Spleen (tissue), 11 donors: ENCODE results near the gene SMAD1. TPM values are rescaled to one million over a fixed set of nuclear protein-coding genes. Genes with fewer than 3 reads are reported as not detected.

Experiments
- DNase-seq: peaks from one replicate; pipeline ENCODE4 v3.0.0-alpha.2; 2020
- H3K27ac ChIP-seq, 8 donors: fragments of 200-600 bp; sonication (generic) in 7 of 8; 1 replicate in 4 of 8; 2 replicates in 4 of 8; pipeline versions ENCODE4 v1.5.0 to v1.8.0; 2016 to 2021; ENCODE audit warnings: inconsistent platforms in 4 of 8, mild to moderate bottlenecking in 4 of 8, moderate library complexity in 1 of 8
- H3K27me3 ChIP-seq, 7 donors: fragments of 200-600 bp; sonication (generic) in 6 of 7; replicated peaks in 1 of 7; 1 replicate in 4 of 7; 2 replicates in 3 of 7; pipeline versions ENCODE4 v1.5.0 to v1.8.0; 2016 to 2021; ENCODE audit warnings: inconsistent platforms in 3 of 7, mild to moderate bottlenecking in 1 of 7
- H3K36me3 ChIP-seq, 6 donors: fragments of 200-600 bp; sonication (generic) in 5 of 6; 1 replicate in 4 of 6; 2 replicates in 2 of 6; pipeline versions ENCODE4 v1.5.0 to v1.8.0; 2016 to 2021; ENCODE audit warnings: inconsistent platforms in 2 of 6
- H3K4me1 ChIP-seq, 6 donors: fragments of 200-600 bp; sonication (generic) in 5 of 6; 1 replicate in 3 of 6; 2 replicates in 3 of 6; pipeline versions ENCODE4 v1.5.0 to v1.8.0; 2016 to 2021; ENCODE audit warnings: inconsistent platforms in 3 of 6
- H3K4me3 ChIP-seq, 8 donors: fragments of 200-600 bp; sonication (generic) in 7 of 8; 1 replicate in 4 of 8; 2 replicates in 4 of 8; pipeline versions ENCODE4 v1.5.0 to v1.8.0; 2016 to 2021; ENCODE audit warnings: inconsistent platforms in 4 of 8, mild to moderate bottlenecking in 4 of 8, moderate library complexity in 2 of 8
- H3K9me3 ChIP-seq, 8 donors: fragments of 200-600 bp; sonication (generic) in 7 of 8; 1 replicate in 4 of 8; 2 replicates in 4 of 8; pipeline versions ENCODE4 v1.5.0 to v1.8.0; 2016 to 2021; ENCODE audit warnings: inconsistent platforms in 4 of 8
- POLR2A ChIP-seq, 3 donors: fragments of 450-650 bp; IDR thresholded peaks; one replicate each; pipeline ENCODE4 v1.5.1; 2017; ENCODE audit warnings: antibody characterized with exemption in 3 of 3, mild to moderate bottlenecking in 1 of 3
- POLR2AphosphoS5 ChIP-seq, 3 donors: sonication (generic); formaldehyde crosslinking; IDR thresholded peaks; one replicate each; pipeline ENCODE4 v1.5.1; 2017; ENCODE audit warnings: antibody characterized with exemption in 3 of 3
- WGBS, 5 donors: extraction: QIAGEN DNeasy Blood & Tissue Kit in 3 of 5; methylation state at CpG; one replicate each; pipeline versions ENCODE4 v1.1.5 to v1.1.7; 2013 to 2018; 5-methylcytosine and 5-hydroxymethylcytosine counted together
- intact Hi-C: fragments of 100-400 bp; cut with DNase I; formaldehyde crosslinking; loops from one replicate; pipeline ENCODE4 v1.15.0; 2023; ENCODE audit warnings: low total_unique reads
- polyA plus RNA-seq, 3 donors: library from polyadenylated mRNA; stranded (reverse); fragments of 200-250 nt; gene quantifications; one replicate each; pipeline ENCODE4 v1.2.1, GENCODE V29; 2013
- total RNA-seq, 7 donors: library from RNA; depleted of rRNA in 3 of 7; stranded (reverse); fragments of >200 nt in 3 of 7; fragmentation: NEBNext Ultra II Directional in 4 of 7; extraction: Animal tissue kit (Norgen Biotek cat#: 25700) in 4 of 7; gene quantifications; one replicate each; pipeline versions ENCODE4 v1.1.0 to v1.2.1, GENCODE V29; 2016 to 2021
- TF ChIP-seq, protein P1 (sequence below), 11 experiments: fragments of 200-600 bp in 7 of 11; fragments of 450-650 bp in 4 of 11; sonication (generic) in 4 of 11; IDR thresholded peaks in 8 of 11; conservative IDR thresholded peaks in 3 of 11; 1 replicate in 7 of 11; 2 replicates in 4 of 11; pipeline versions ENCODE4 v1.4.0 to v1.8.0; 2016 to 2021; ENCODE audit warnings: antibody characterized with exemption in 11 of 11, inconsistent platforms in 4 of 11, mild to moderate bottlenecking in 1 of 11
- donor health status: healthy with polysubstance abuse.
- donor health status: DM: no; HTN: no; CAD: no; lungs with moderate emphysema.
- donor health status: DM: no; HTN: no; CAD: no.
- donor health status: Bipolar disorder and iron deficiency.
- donor health status: healthy.
- donor health status: DM: no; HTN: no; CAD: no.
- donor health status: DM: yes; HTN: yes; CAD: no.

SMAD1 gene
- total and polyA plus RNA-seq, 10 donors, result 2.8 to 48.2 (median 28.7) TPM

DNA sequence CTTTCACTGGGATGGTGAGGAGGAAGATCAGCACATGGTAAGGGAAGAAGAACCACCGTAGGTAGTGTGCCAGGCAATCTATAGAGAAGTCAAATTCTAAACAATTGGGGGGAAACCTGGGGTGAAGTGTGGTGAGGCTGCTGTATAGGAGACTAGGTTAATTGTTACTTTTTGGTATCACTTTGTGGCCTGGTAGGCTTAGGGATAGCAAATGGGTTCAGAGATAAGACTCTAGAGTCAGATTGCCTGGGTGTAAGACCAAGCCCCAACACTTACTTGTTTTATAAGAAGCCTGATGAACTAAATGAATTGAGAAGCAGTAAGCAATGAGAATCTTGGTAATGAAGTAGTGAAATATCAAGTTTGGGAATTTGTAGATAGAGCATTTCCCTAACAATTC is 8.7 kb downstream of the SMAD1 start:
- Histone ChIP-seq H3K27me3 (peaks cover 0 to 41% (median 0%) of the 10 kb centered on the region in 7 donors), H3K4me1 (peaks cover 15 to 80% (median 31%) of the 10 kb centered on the region in 6 donors), H3K27ac (no peak overlapping the region), H3K9me3 (no peaks in the 10 kb centered on the region), H3K36me3 (no peaks in the 10 kb centered on the region), H3K4me3 (no peak overlapping the region)
- intact Hi-C loops, result no loop called here
- no peak for DNase-seq
- WGBS, 5 donors, result 56 to 85% (median 61%) methylated on average over 1 of the region's 1 CpG
- TF ChIP-seq POLR2A (IDR thresholded peaks at IDR 0.05), result no peak
- TF ChIP-seq, protein P1, sequence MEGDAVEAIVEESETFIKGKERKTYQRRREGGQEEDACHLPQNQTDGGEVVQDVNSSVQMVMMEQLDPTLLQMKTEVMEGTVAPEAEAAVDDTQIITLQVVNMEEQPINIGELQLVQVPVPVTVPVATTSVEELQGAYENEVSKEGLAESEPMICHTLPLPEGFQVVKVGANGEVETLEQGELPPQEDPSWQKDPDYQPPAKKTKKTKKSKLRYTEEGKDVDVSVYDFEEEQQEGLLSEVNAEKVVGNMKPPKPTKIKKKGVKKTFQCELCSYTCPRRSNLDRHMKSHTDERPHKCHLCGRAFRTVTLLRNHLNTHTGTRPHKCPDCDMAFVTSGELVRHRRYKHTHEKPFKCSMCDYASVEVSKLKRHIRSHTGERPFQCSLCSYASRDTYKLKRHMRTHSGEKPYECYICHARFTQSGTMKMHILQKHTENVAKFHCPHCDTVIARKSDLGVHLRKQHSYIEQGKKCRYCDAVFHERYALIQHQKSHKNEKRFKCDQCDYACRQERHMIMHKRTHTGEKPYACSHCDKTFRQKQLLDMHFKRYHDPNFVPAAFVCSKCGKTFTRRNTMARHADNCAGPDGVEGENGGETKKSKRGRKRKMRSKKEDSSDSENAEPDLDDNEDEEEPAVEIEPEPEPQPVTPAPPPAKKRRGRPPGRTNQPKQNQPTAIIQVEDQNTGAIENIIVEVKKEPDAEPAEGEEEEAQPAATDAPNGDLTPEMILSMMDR (IDR thresholded peaks at IDR 0.05 in 8 of 11, conservative IDR thresholded peaks at IDR 0.05 in 3 of 11), result no peak
- no peak for TF ChIP-seq POLR2AphosphoS5 (IDR thresholded peaks at IDR 0.05)

DNA sequence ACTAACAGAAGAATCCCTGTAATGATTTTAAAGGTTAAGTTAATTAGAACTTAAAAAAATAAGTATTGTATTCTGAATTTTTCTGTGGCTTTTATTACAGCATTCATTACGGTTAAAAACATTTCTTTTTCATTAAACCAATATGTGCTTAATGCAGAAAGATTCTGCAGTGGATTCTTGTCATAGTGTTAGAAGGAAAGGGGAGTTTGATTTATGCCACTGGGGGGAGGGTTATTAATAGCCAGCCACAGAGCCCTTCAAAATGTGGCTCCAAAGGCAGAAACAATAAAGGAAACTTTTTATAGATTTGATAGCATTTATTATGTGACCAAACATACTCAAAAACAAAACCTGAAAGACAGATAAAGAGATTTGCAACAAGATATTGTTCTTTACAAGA is 9.1 kb downstream of the SMAD1 start:
- H3K27me3 ChIP-seq, result peaks cover 0 to 36% (median 0%) of the 10 kb centered on the region in 7 donors
- DNase-seq, result no peak
- H3K27ac ChIP-seq, result no peak overlapping the region
- no peaks in the 10 kb centered on the region for H3K36me3 ChIP-seq
- 75 to 92% (median 83%) methylated on average over 1 of the region's 1 CpG for WGBS, 5 donors
- intact Hi-C loops, result no loop called here
- peaks cover 15 to 76% (median 29%) of the 10 kb centered on the region in 6 donors for H3K4me1 ChIP-seq
- no peak for TF ChIP-seq POLR2A (IDR thresholded peaks at IDR 0.05)
- TF ChIP-seq, protein P1 (IDR thresholded peaks at IDR 0.05 in 8 of 11, conservative IDR thresholded peaks at IDR 0.05 in 3 of 11), result no peak
- no peak for TF ChIP-seq POLR2AphosphoS5 (IDR thresholded peaks at IDR 0.05)
- no peaks in the 10 kb centered on the region for H3K9me3 ChIP-seq
- no peak overlapping the region for H3K4me3 ChIP-seq

DNA sequence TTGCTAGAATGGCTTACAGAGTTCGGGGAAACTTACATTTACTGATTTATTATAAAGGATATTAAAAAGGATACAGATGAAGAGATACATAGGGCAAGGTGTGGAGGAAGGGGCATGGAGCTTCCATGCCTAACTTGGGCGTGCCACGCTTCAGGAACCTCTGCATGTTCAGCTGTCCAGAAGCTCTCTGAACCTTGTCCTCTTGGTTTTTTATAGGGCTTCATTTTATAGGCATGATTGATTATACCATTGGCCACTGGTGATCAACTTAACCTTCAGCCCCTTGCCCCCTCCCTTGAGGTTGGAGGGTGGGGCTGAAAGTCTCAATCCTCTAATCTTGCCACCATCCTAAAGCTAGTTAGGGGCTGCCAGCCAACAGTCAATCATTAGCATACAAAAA is 10.7 kb downstream of the SMAD1 start:
- Histone ChIP-seq H3K36me3 (no peaks in the 10 kb centered on the region), H3K9me3 (no peaks in the 10 kb centered on the region), H3K27me3 (peaks cover 0 to 21% (median 0%) of the 10 kb centered on the region in 7 donors), H3K4me1 (peaks cover 9 to 60% (median 18%) of the 10 kb centered on the region in 6 donors), H3K27ac (no peak overlapping the region), H3K4me3 (no peak overlapping the region)
- 91 to 96% (median 95%) methylated on average over 3 of the region's 3 CpGs for WGBS, 5 donors
- no peak for DNase-seq
- intact Hi-C loops, result no loop called here
- TF ChIP-seq, protein P1 (IDR thresholded peaks at IDR 0.05 in 8 of 11, conservative IDR thresholded peaks at IDR 0.05 in 3 of 11), result no peak
- TF ChIP-seq POLR2AphosphoS5 (IDR thresholded peaks at IDR 0.05) (no peak), POLR2A (IDR thresholded peaks at IDR 0.05) (no peak)

DNA sequence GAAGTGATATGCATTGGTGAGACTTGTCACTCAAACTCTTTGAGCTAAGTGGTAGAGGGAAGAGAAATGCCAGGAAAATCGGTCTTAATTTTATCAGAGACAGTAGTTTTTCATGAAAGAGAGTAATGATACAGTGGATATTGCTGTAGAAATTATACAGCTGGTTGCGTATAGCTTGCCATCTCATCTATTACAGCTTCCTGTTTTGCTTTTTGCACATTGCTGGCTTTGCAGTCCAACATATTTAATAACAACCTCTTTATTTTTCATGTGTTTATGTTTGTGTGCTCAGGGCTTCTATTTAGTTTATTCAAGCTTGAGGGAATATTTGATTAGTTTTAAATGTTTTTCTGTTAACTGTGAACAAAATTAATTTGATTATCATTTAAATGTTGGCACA is 11.5 kb downstream of the SMAD1 start:
- peaks cover under 1 to 52% (median 10%) of the 10 kb centered on the region in 6 donors for H3K4me1 ChIP-seq
- H3K4me3 ChIP-seq, result no peak overlapping the region
- H3K27ac ChIP-seq, result peak overlapping the region in 1 of 8 donors; percentile 20
- no peak for DNase-seq
- intact Hi-C loops, result no loop called here
- H3K36me3 ChIP-seq, result no peaks in the 10 kb centered on the region
- peaks cover 0 to 21% (median 0%) of the 10 kb centered on the region in 7 donors for H3K27me3 ChIP-seq
- H3K9me3 ChIP-seq, result no peaks in the 10 kb centered on the region
- 27 to 41% (median 35%) methylated on average over 2 of the region's 2 CpGs for WGBS, 5 donors
- TF ChIP-seq POLR2A (IDR thresholded peaks at IDR 0.05) (no peak), POLR2AphosphoS5 (IDR thresholded peaks at IDR 0.05) (no peak)
- TF ChIP-seq, protein P1 (IDR thresholded peaks at IDR 0.05 in 8 of 11, conservative IDR thresholded peaks at IDR 0.05 in 3 of 11), result no peak
